Left ventricle myocardium inferior (tissue), 1 donor: ENCODE data around the gene SYT14. TPM values are rescaled to one million over a fixed set of nuclear protein-coding genes. Genes with fewer than 3 reads are reported as not detected.
"Not testable (repeated sequence)": the region's sequence is repeated elsewhere in the genome, so short reads cannot be mapped to it uniquely, and the experiment has no call there.

Source experiments
- DNase-seq: peaks from one replicate; pipeline ENCODE4 v3.0.0-alpha.2; 2020
- H3K27ac ChIP-seq: fragments of 200-600 bp; replicated peaks from 2 replicates; pipeline ENCODE4 v1.8.0; 2021
- H3K27me3 ChIP-seq: fragments of 200-600 bp; 2 replicates; pipeline ENCODE4 v1.8.0; 2021; ENCODE audit warnings: low read depth
- H3K36me3 ChIP-seq: fragments of 200-600 bp; 2 replicates; pipeline ENCODE4 v1.8.0; 2021
- H3K4me1 ChIP-seq: fragments of 200-600 bp; 2 replicates; pipeline ENCODE4 v1.8.0; 2021
- H3K4me3 ChIP-seq: fragments of 200-600 bp; 2 replicates; pipeline ENCODE4 v1.8.0; 2021; ENCODE audit warnings: mild to moderate bottlenecking, moderate library complexity
- H3K9me3 ChIP-seq: fragments of 200-600 bp; replicated peaks from 2 replicates; pipeline ENCODE4 v1.8.0; 2021
- CTCF ChIP-seq: fragments of 200-600 bp; IDR thresholded peaks from 2 replicates; pipeline ENCODE4 v1.8.0; 2021; ENCODE audit warnings: antibody characterized with exemption, mild to moderate bottlenecking, borderline replicate concordance
- intact Hi-C: fragments of 100-400 bp; cut with micrococcal nuclease; formaldehyde crosslinking; loops from one replicate; pipeline ENCODE4 v1.11.0; 2022
- total RNA-seq: library from RNA; stranded (reverse); fragmentation: NEBNext Ultra II Directional; extraction: Animal tissue kit (Norgen Biotek cat#: 25700); gene quantifications from one replicate; pipeline ENCODE4 v1.2.1, GENCODE V29; 2021
- donor health status: DM: no; HTN: yes; CAD: no; lungs with severe emphysema.

Gene SYT14
- total RNA-seq, 1 donor from 2014 or later: not detected

DNA sequence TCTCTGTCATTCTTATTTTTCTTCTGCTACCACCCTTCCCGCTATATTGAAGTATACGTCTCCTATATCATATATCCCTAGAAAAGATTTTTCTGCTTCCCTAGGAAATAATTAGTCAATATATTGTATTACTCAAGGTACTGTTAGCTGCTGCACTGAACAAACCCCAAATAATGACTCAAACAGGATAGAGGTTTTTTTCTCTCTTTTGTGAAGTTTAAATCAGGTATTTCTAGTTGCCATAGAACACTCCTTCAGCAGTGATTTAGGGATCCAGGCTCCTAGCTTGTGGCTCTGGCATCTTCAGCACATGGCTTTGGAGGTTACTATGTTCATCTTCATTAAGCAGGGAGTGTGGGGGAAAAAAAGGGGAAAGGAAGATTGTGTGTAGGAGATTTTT is 18.1 kb downstream of the SYT14 start:
- Histone ChIP-seq H3K4me3 (no peak overlapping the region), H3K27ac (no peak overlapping the region), H3K9me3 (no peaks in the 10 kb centered on the region), H3K27me3 (peaks cover 17% of the 10 kb centered on the region), H3K4me1 (no peaks in the 10 kb centered on the region), H3K36me3 (no peaks in the 10 kb centered on the region)
- intact Hi-C loops: no loop called here
- no peak for DNase-seq
- no peak for TF ChIP-seq CTCF

DNA sequence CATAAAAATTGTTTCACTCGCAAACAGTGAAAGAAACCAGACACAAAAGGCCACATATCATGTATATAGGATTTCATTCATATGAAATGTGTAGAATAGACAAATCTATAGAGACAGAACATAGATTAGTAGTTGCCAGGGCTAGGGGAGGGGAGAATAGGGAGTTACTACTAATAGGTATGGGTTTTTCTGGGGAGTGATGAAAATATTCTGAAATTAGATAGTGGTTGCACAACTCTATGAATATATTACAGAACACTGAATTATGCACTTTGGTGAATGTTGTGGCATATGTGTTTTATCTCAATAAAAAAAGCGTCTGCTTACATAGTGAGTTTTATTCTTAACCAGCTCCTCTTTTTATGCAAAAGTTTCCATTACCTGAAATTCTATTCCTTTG is 21.6 kb downstream of the SYT14 start:
- Histone ChIP-seq H3K36me3 (no peaks in the 10 kb centered on the region), H3K4me3 (no peak overlapping the region), H3K9me3 (no peaks in the 10 kb centered on the region), H3K27ac (no peak overlapping the region), H3K4me1 (no peaks in the 10 kb centered on the region), H3K27me3 (peaks cover 13% of the 10 kb centered on the region)
- no peak for DNase-seq
- intact Hi-C loops: no loop called here
- TF ChIP-seq CTCF: no peak

- no peaks in the 10 kb centered on the region for H3K4me1 ChIP-seq
- intact Hi-C loops: no loop called here
- H3K4me3 ChIP-seq: no peak overlapping the region
- H3K27me3 ChIP-seq: peaks cover 10% of the 10 kb centered on the region
- no peak for TF ChIP-seq CTCF
- DNase-seq: no peak
- H3K27ac ChIP-seq: no peak overlapping the region
- H3K36me3 ChIP-seq: no peaks in the 10 kb centered on the region
- no peaks in the 10 kb centered on the region for H3K9me3 ChIP-seq
Measured at GRCh38 chr1:209960926-209961325, 22.9 kb downstream of the SYT14 start.

- peaks cover 6% of the 10 kb centered on the region for H3K27me3 ChIP-seq
- H3K36me3 ChIP-seq: no peaks in the 10 kb centered on the region
- no peak overlapping the region for H3K4me3 ChIP-seq
- no peaks in the 10 kb centered on the region for H3K9me3 ChIP-seq
- H3K27ac ChIP-seq: no peak overlapping the region
- no peaks in the 10 kb centered on the region for H3K4me1 ChIP-seq
- TF ChIP-seq CTCF: no peak
- intact Hi-C loops: no loop called here
- DNase-seq: no peak
Measured at GRCh38 chr1:209962388-209962787, 24.4 kb downstream of the SYT14 start.

GRCh38 chr1:209962856-209963255 is 24.8 kb downstream of the SYT14 start:
- H3K27ac ChIP-seq: no peak overlapping the region
- H3K4me1 ChIP-seq: no peaks in the 10 kb centered on the region
- peaks cover under 1% of the 10 kb centered on the region for H3K27me3 ChIP-seq
- no peak for TF ChIP-seq CTCF
- DNase-seq: no peak
- no peak overlapping the region for H3K4me3 ChIP-seq
- H3K36me3 ChIP-seq: no peaks in the 10 kb centered on the region
- intact Hi-C loops: no loop called here
- H3K9me3 ChIP-seq: no peaks in the 10 kb centered on the region

GRCh38 chr1:209965996-209966395 is 28.0 kb downstream of the SYT14 start:
- no peak for TF ChIP-seq CTCF
- intact Hi-C loops: no loop called here

DNA sequence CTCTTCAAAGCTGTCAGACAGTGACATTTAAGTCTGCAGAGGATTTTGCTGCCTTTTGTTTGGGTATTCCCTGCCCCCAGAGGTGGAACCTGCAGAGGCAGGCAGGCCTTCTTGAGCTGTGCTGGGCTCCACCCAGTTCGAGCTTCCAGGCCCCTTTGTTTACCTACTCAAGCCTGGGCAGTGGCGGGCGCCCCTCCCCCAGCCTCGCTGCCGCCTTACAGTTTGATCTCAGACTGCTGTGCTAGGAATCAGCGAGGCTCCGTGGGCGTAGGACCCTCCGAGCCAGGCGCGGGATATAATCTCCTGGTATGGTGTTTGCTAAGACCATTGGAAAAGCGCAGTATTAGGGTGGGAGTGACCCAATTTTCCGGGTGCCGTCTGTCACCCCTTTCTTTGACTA is 40.7 kb downstream of the SYT14 start:
- H3K27me3 ChIP-seq, H3K4me1 ChIP-seq, intact Hi-C loops, H3K9me3 ChIP-seq, H3K36me3 ChIP-seq, H3K4me3 ChIP-seq, H3K27ac ChIP-seq, DNase-seq: not testable (repeated sequence)

More at GRCh38 chr1:209965996-209966395, 28.0 kb downstream of the SYT14 start:
- Histone ChIP-seq H3K27me3 (no peaks in the 10 kb centered on the region), H3K4me1 (no peaks in the 10 kb centered on the region), H3K27ac (no peak overlapping the region), H3K4me3 (no peak overlapping the region), H3K9me3 (peaks cover 4% of the 10 kb centered on the region), H3K36me3 (no peaks in the 10 kb centered on the region)
- no peak for DNase-seq
